PC-9 (cell line): ENCODE measurements around the gene SMIM29. TPM values are rescaled to one million over a fixed set of nuclear protein-coding genes. Genes with fewer than 3 reads are reported as not detected.
A peak's percentile ranks its signal among the peaks of the same experiment; 100 is the strongest.

Source experiments
- BruUV-seq: library from RNA; stranded (reverse); fragments of 400-500 nt; replicated peaks from 2 replicates; lab custom pipeline; 2021; lab: Mats Ljungman, UMichigan
- CTCF ChIA-PET: fragments of 300-600 bp; sonication (Branson Sonifier 250); formaldehyde crosslinking; loops from one replicate; lab custom pipeline; 2022; ENCODE audit warnings: antibody characterized with exemption; lab: Charles Lee
- POLR2A ChIA-PET: fragments of 300-600 bp; sonication (Branson Sonifier 250); formaldehyde crosslinking; loops from one replicate; lab custom pipeline; 2022; ENCODE audit warnings: antibody characterized with exemption; ENCODE audit not compliant: unreplicated experiment; lab: Charles Lee
- DNase-seq, 2 experiments: peaks; one replicate each; pipeline versions ENCODE4 v3.0.0 to v3.0.0-alpha.2; 2015 to 2022; ENCODE audit warnings: mixed read lengths in 1 of 2
- H2AFZ ChIP-seq: fragments of 200-600 bp; sonication (generic); 2 replicates; pipeline ENCODE4 v1.8.1; 2017; ENCODE audit warnings: antibody characterized with exemption
- H3F3A ChIP-seq: fragments of 200-600 bp; sonication (generic); 2 replicates; pipeline ENCODE4 v1.8.1; 2017; ENCODE audit warnings: antibody characterized with exemption, mild to moderate bottlenecking, low read depth; ENCODE audit not compliant: insufficient read depth
- H3K27ac ChIP-seq: fragments of 200-600 bp; sonication (generic); 2 replicates; pipeline ENCODE4 v1.6.1; 2016; ENCODE audit warnings: mixed run types
- H3K27me3 ChIP-seq: fragments of 200-600 bp; sonication (generic); 2 replicates; pipeline ENCODE4 v1.6.1; 2016; ENCODE audit warnings: low read depth, mixed run types; ENCODE audit not compliant: insufficient read depth
- H3K36me3 ChIP-seq: fragments of 200-600 bp; sonication (generic); 2 replicates; pipeline ENCODE4 v1.6.1; 2016; ENCODE audit warnings: low read depth, mixed run types
- H3K4me1 ChIP-seq: fragments of 200-600 bp; sonication (generic); replicated peaks from 2 replicates; pipeline ENCODE4 v1.6.1; 2016; ENCODE audit warnings: mixed run types; ENCODE audit not compliant: insufficient read depth
- H3K4me2 ChIP-seq: fragments of 200-600 bp; sonication (generic); 2 replicates; pipeline ENCODE4 v1.6.1; 2017; ENCODE audit warnings: mixed run types
- H3K4me3 ChIP-seq: fragments of 200-600 bp; sonication (generic); 2 replicates; pipeline ENCODE4 v1.6.1; 2016; ENCODE audit warnings: mixed run types
- H3K79me2 ChIP-seq: fragments of 200-600 bp; sonication (generic); 2 replicates; pipeline ENCODE4 v1.6.1; 2017; ENCODE audit warnings: low read depth, mixed run types
- H3K9me2 ChIP-seq: fragments of 200-600 bp; sonication (generic); 2 replicates; pipeline ENCODE4 v1.8.1; 2017; ENCODE audit warnings: mild to moderate bottlenecking; ENCODE audit not compliant: insufficient read depth
- H3K9me3 ChIP-seq: fragments of 200-600 bp; sonication (generic); 2 replicates; pipeline ENCODE4 v1.8.1; 2016; ENCODE audit warnings: low read depth; ENCODE audit not compliant: insufficient read depth
- H4K20me1 ChIP-seq: fragments of 200-600 bp; sonication (generic); 2 replicates; pipeline ENCODE4 v1.8.1; 2017; ENCODE audit not compliant: insufficient read depth
- EZH2 ChIP-seq: fragments of 200-600 bp; sonication (generic); IDR thresholded peaks from 2 replicates; pipeline ENCODE4 v1.8.0; 2017; ENCODE audit warnings: antibody characterized with exemption, low read depth
- intact Hi-C: fragments of 100-400 bp; cut with micrococcal nuclease; formaldehyde crosslinking; loops from one replicate; pipeline ENCODE4 v1.10.0; 2022; ENCODE audit not compliant: unreplicated experiment
- total RNA-seq: library from RNA; stranded (reverse); gene quantifications from 2 replicates; pipeline ENCODE4 v1.2.3, GENCODE V29; 2021
- TF ChIP-seq, protein P1 (sequence below): fragments of 200-600 bp; sonication (generic); conservative IDR thresholded peaks from 2 replicates; pipeline ENCODE4 v1.6.1; 2017; ENCODE audit warnings: mixed run types, antibody characterized with exemption, mild to moderate bottlenecking, moderate library complexity

Gene SMIM29
- total RNA-seq, 1 experiment from 2014 or later: 35.2 TPM

DNA sequence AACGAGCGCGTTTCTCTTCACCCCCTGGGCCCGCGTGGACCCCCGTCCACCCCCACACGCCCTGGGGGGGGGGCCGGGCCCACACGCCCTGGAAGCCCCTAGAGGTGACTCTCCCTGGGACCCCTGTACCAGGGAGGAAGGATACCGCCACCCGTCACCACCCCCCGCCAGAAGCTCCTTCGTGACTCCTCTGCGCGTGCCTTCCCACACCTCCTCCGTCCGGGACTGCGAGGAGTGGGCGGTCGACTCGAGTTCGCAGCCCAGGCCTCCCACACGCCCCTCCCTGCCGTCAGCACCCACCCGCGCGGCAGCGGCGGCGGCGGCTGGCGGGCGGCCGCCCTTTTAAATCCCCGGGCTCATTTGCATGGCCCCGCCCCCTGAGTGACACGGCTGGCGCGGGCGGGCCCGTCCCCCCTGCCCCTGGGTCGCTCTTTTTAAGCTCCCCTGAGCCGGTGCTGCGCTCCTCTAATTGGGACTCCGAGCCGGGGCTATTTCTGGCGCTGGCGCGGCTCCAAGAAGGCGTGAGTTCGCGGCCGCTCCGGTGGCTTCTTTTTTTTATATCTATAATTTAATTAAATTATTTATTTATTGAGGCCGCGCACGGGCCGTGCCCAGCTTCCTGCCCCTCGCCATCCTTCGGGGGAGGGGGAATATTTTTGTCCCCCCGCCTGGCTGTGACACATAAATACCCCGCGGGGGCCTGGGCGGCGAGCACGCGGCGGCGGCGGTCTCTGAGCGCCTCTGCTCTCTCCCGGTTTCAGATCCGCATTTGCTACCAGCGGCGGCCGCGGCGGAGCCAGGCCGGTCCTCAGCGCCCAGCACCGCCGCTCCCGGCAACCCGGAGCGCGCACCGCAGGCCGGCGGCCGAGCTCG, 12.1 kb downstream of the SMIM29 start, which contains the start of gene HMGA1:
Gene HMGA1 (plus strand): TSS at position 431 of the 873 bp plus-strand sequence. CDS start 3,908 bp downstream, outside the sequence.
- no TSS peak for BruUV-seq
- peaks cover 80% of the 10 kb centered on the region for H3F3A ChIP-seq
- peak; percentile 86 for DNase-seq
- peak within 1 kb of the TSS; percentile 97 for H3K27ac ChIP-seq
- H3K4me3 ChIP-seq: peak within 1 kb of the TSS; percentile 94
- peaks cover 35% of the 10 kb centered on the region for H3K36me3 ChIP-seq
- H3K4me2 ChIP-seq: peak within 1 kb of the TSS; percentile 95
- H3K4me1 ChIP-seq: peaks cover 52% of the 10 kb centered on the region
- CTCF ChIA-PET: interaction anchor here (0.7 to 0.8 kb wide), 2 partner anchors 8 to 508 kb away, joined by 3 to 5 read pairs; no protein-coding TSS in a partner anchor
- no peaks in the 10 kb centered on the region for H3K9me3 ChIP-seq
- POLR2A ChIA-PET: interaction anchor here (0.6 to 1.0 kb wide), 19 partner anchors 10 to 982 kb away, joined by 3 to 18 read pairs (median 7); no protein-coding TSS in a partner anchor
- H3K9me2 ChIP-seq: no peaks in the 10 kb centered on the region
- peaks cover 48% of the 10 kb centered on the region for H3K79me2 ChIP-seq
- H4K20me1 ChIP-seq: peaks cover 23% of the 10 kb centered on the region
- no peak for TF ChIP-seq EZH2
- TF ChIP-seq, protein P1, sequence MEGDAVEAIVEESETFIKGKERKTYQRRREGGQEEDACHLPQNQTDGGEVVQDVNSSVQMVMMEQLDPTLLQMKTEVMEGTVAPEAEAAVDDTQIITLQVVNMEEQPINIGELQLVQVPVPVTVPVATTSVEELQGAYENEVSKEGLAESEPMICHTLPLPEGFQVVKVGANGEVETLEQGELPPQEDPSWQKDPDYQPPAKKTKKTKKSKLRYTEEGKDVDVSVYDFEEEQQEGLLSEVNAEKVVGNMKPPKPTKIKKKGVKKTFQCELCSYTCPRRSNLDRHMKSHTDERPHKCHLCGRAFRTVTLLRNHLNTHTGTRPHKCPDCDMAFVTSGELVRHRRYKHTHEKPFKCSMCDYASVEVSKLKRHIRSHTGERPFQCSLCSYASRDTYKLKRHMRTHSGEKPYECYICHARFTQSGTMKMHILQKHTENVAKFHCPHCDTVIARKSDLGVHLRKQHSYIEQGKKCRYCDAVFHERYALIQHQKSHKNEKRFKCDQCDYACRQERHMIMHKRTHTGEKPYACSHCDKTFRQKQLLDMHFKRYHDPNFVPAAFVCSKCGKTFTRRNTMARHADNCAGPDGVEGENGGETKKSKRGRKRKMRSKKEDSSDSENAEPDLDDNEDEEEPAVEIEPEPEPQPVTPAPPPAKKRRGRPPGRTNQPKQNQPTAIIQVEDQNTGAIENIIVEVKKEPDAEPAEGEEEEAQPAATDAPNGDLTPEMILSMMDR: no peak
- no peaks in the 10 kb centered on the region for H3K27me3 ChIP-seq
- H2AFZ ChIP-seq: no peak within 1 kb of the TSS
- intact Hi-C loops: loop anchor here (1.0 kb wide), 1 partner anchor 8 kb away; no protein-coding TSS in a partner anchor

DNA sequence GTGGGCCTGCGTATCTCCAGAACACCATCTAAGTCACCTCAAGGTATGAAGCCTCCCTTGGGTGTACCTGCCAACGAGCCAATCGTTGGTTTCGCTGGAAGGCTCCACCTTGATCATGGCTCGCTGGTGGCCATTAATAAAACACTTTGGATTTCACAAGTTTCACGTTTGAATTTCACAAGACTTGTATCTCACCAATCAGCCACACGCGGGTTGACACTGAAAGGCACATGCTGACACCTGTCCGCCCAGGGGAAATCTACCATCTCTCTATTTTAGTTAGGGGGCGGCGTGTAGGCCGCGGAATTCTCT, 12.7 kb downstream of the SMIM29 start:
- POLR2A ChIA-PET: interaction anchor here (1.0 kb wide), 2 partner anchors 11 to 12 kb away, joined by 5 to 16 read pairs; no protein-coding TSS in a partner anchor
- H2AFZ ChIP-seq: no peak overlapping the region

More for the DNA sequence above, 12.7 kb downstream of the SMIM29 start:
- BruUV-seq: TSS peak; percentile 94
- peaks cover 29% of the 10 kb centered on the region for H3K36me3 ChIP-seq
- H3K4me2 ChIP-seq: peak overlapping the region; percentile 87
- peaks cover 52% of the 10 kb centered on the region for H3K4me1 ChIP-seq
- no peaks in the 10 kb centered on the region for H3K9me2 ChIP-seq
- H3K9me3 ChIP-seq: no peaks in the 10 kb centered on the region
- H3K27me3 ChIP-seq: no peaks in the 10 kb centered on the region
- intact Hi-C loops: loop anchor here (1.0 kb wide), 1 partner anchor 8 kb away; no protein-coding TSS in a partner anchor
- H3K79me2 ChIP-seq: peaks cover 42% of the 10 kb centered on the region
- CTCF ChIA-PET: no interaction called here
- peak in 1 of 2 experiments; percentile 80 for DNase-seq
- H3F3A ChIP-seq: peaks cover 80% of the 10 kb centered on the region
- H3K27ac ChIP-seq: peak overlapping the region; percentile 97
- TF ChIP-seq, protein P1: peak; percentile 6; the same call in 1 of the 2 replicates
- no peak for TF ChIP-seq EZH2
- peak overlapping the region; percentile 94 for H3K4me3 ChIP-seq
- peaks cover 23% of the 10 kb centered on the region for H4K20me1 ChIP-seq
